GM21619 (cell line): Measurements from ENCODE around the gene CMSS1.

Source experiments
- ATAC-seq: cut with Tn5 transposase; IDR thresholded peaks from one replicate; pipeline ENCODE4 v1.9.1; 2021; ENCODE audit not compliant: unreplicated experiment

CMSS1 gene

GRCh38 chr3:100159331-100160153, 341.9 kb downstream of the CMSS1 start:
- no peak for ATAC-seq

GRCh38 chr3:100160521-100160920, 342.9 kb downstream of the CMSS1 start:
- ATAC-seq, result no peak

GRCh38 chr3:100163787-100164186, 346.1 kb downstream of the CMSS1 start:
- ATAC-seq, result no peak

- no peak for ATAC-seq
Measured at GRCh38 chr3:100164743-100165142, 347.1 kb downstream of the CMSS1 start.

GRCh38 chr3:100165926-100166550, 348.4 kb downstream of the CMSS1 start:
- no peak for ATAC-seq

- ATAC-seq, result no peak
Measured at GRCh38 chr3:100169201-100169920, 351.7 kb downstream of the CMSS1 start.

- ATAC-seq, result no peak
Measured at GRCh38 chr3:100170486-100170885, 352.8 kb downstream of the CMSS1 start.

GRCh38 chr3:100171211-100171914, 353.7 kb downstream of the CMSS1 start:
- no peak for ATAC-seq

GRCh38 chr3:100173961-100174360, 356.3 kb downstream of the CMSS1 start:
- no peak for ATAC-seq

- no peak for ATAC-seq
Measured at GRCh38 chr3:100175637-100176280, 358.1 kb downstream of the CMSS1 start.

GRCh38 chr3:100179692-100180349, 362.2 kb downstream of the CMSS1 start:
- no peak for ATAC-seq

- ATAC-seq, result no peak
Measured at GRCh38 chr3:100183608-100184125, 366.0 kb downstream of the CMSS1 start.

- ATAC-seq, result no peak
Measured at GRCh38 chr3:100184948-100185570, 367.4 kb downstream of the CMSS1 start.

GRCh38 chr3:100185847-100186246, 368.2 kb downstream of the CMSS1 start:
- no peak for ATAC-seq

- no peak for ATAC-seq
Measured at GRCh38 chr3:100189444-100189964, 371.8 kb downstream of the CMSS1 start.

GRCh38 chr3:100195375-100195774, 377.7 kb downstream of the CMSS1 start:
- no peak for ATAC-seq

- no peak for ATAC-seq
Measured at GRCh38 chr3:100197876-100198275, 380.2 kb downstream of the CMSS1 start.

- no peak for ATAC-seq
Measured at GRCh38 chr3:100198579-100199269, 381.1 kb downstream of the CMSS1 start.

- no peak for ATAC-seq
Measured at GRCh38 chr3:100205171-100205570, 387.5 kb downstream of the CMSS1 start.
